NCI-H2081 treated with DMSO at 0.1 percent for 48 hours (cell line): ENCODE measurements around the gene PLA2G2F.

Experiments used
- DNase-seq: peaks from one replicate; lab custom pipeline; 2025; lab: John Stamatoyannopoulos, UW

Gene PLA2G2F

GRCh38 chr1:20172033-20172590 is 33.0 kb downstream of the PLA2G2F start:
- DNase-seq: no peak

- DNase-seq: no peak
Observed at GRCh38 chr1:20174937-20175666, 36.0 kb downstream of the PLA2G2F start.

- no peak for DNase-seq
Observed at GRCh38 chr1:20178634-20179370, 39.7 kb downstream of the PLA2G2F start.

- no peak for DNase-seq
Observed at GRCh38 chr1:20179371-20180128, 40.4 kb downstream of the PLA2G2F start.

GRCh38 chr1:20180129-20180843 is 41.2 kb downstream of the PLA2G2F start:
- no peak for DNase-seq

- no peak for DNase-seq
Observed at GRCh38 chr1:20180844-20181207, 41.7 kb downstream of the PLA2G2F start.

- DNase-seq: no peak
Observed at GRCh38 chr1:20182415-20182814, 43.3 kb downstream of the PLA2G2F start.

- DNase-seq: no peak
Observed at GRCh38 chr1:20183035-20183434, 43.9 kb downstream of the PLA2G2F start.

GRCh38 chr1:20183616-20184271 is 44.6 kb downstream of the PLA2G2F start:
- DNase-seq: no peak

GRCh38 chr1:20184481-20184900 is 45.4 kb downstream of the PLA2G2F start:
- no peak for DNase-seq

GRCh38 chr1:20184997-20185833 is 46.1 kb downstream of the PLA2G2F start:
- DNase-seq: no peak

GRCh38 chr1:20185834-20186782 is 47.0 kb downstream of the PLA2G2F start, which contains the start of the genes PLA2G2C and UBXN10:
TSS of gene PLA2G2C (minus strand) at chr1:20186518. CDS start at chr1:20177363, 9,155 bp downstream.
TSS of gene UBXN10 (plus strand) at chr1:20186096. CDS start at chr1:20190562, 4,466 bp downstream.
- DNase-seq: no peak

GRCh38 chr1:20187103-20187812 is 48.1 kb downstream of the PLA2G2F start:
- no peak for DNase-seq

GRCh38 chr1:20187813-20188454 is 48.8 kb downstream of the PLA2G2F start:
- DNase-seq: no peak

GRCh38 chr1:20188455-20188817 is 49.3 kb downstream of the PLA2G2F start:
- DNase-seq: no peak

GRCh38 chr1:20189664-20190063 is 50.5 kb downstream of the PLA2G2F start:
- DNase-seq: no peak

- no peak for DNase-seq
Observed at GRCh38 chr1:20190256-20191160, 51.4 kb downstream of the PLA2G2F start.
